ENCODE data around the gene TYW1.
"Not testable (repeated sequence)": the region's sequence is repeated elsewhere in the genome, so short reads cannot be mapped to it uniquely, and the experiment has no call there.

The TYW1 gene

GRCh38 chr7:67185660-67186129, 189.1 kb downstream of the TYW1 start:
- in situ Hi-C loops (cut with MboI; ENCODE audit: low sequenced_read_pairs) = not testable (repeated sequence)

DNA sequence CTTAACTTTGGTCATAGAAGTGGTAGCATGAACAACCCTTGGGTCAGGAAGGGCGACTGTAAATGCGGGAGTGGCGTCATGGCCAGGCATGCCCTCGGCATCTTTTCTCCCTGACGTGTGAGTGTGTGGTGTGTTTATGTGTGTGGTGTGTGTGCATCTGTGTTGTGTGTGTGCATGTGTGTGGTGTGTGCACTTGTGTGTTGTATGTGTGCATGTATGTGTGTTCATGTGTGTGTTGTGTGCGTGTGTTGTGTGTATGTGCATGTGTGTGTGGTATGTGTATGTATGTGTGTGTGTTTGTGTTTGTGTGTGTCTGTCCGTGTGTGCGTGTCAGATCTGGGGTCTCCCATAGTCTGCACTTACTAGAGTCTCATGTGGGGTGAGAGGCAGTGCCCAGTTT, 192.5 kb downstream of the TYW1 start:
- in situ Hi-C loops (cut with MboI; ENCODE audit: low sequenced_read_pairs) = not testable (repeated sequence)

GRCh38 chr7:67189801-67190465, 193.3 kb downstream of the TYW1 start:
- in situ Hi-C loops (cut with MboI; ENCODE audit: low sequenced_read_pairs) = not testable (repeated sequence)

DNA sequence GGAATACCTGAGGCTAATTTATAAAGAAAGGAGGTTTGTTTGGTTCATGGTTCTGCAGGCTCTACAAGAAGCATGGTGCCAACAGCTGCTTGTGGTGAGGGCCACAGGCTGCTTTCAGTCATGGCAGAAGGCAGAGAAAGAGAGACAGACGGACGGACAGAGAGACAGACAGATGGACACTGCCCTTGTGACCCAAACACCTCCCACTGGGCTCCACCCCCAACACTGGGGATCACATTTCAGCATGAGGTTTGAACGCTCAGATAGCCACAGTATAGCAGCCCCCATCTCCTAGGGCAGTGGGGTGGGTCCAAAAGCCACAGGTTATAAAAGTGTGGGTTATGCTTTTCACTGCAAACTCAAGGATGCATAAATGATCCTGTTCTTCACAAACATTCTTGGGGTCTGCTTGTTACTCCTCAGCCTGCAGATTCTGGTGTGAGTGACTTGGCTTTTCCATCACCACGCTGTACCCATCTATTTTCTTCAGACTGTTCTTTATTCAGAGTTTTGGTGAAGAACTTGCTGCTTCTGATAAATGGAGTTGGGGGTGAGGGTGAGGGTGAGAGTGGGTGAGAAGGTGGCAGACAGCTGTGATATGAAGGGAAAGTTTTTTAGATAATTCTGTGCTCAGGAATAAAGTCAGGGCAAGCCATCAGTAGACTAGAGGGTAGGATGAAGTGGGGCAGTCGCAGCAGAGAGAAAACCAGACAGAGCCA, 194.5 kb downstream of the TYW1 start:
- in situ Hi-C loops (cut with MboI; ENCODE audit: low sequenced_read_pairs) = not testable (repeated sequence)

GRCh38 chr7:67192123-67192702, 195.6 kb downstream of the TYW1 start:
- in situ Hi-C loops (cut with MboI; ENCODE audit: low sequenced_read_pairs) = not testable (repeated sequence)

DNA sequence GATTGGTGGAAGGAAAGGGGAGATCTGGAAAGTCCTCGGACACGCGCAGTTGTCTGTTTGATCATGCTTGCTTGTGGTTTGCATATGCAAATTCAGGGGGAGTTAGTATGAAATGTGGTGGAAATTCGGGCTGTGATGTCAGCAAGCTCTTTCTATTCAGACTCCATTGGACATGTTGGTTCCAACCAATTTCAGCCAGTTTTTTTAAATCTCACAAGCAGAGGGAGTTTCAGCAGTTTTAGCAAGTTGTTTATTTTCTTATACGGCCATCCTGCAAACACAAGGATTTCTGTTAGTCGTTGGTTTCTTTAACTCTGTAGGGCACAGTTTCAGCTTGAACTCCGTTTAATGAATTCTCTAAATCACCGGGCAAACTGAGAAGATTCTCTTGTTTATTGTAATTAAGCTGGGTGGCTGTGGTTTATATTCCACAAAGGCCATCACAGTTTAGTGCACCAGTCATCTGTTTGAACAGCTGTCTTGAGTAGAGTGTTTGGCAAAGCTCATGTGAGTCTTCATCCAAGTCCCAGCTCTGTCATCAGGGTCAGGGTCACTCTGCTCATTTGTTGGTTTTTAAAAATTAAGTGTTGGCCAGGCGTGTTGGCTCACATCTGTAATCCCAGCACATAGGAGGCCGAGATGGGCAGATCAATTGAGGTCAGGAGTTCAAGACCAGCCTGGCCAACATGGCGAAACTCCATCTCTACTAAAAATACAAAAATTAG, 196.4 kb downstream of the TYW1 start:
- in situ Hi-C loops (cut with MboI; ENCODE audit: low sequenced_read_pairs) = not testable (repeated sequence)

DNA sequence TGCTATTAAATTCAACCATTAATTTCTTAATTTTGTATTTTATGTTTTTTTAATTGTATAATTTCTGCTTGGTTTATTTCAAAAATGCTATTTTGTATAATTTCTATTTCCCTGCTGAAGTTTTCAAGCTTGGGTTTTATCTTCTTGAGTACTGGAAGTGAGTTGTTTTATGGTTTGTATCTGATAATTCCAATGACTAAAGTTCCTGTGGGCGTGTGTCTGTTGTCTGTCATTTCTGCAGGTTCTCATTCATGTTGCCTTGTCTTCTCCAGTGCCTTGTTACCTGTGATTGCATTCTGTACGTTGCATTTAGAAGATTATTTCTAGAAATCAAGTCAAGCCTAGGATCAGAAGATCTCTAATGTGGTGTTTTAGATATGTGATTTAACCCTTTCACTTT, 199.5 kb downstream of the TYW1 start:
- in situ Hi-C loops (cut with MboI; ENCODE audit: low sequenced_read_pairs) = not testable (repeated sequence)

- in situ Hi-C loops (cut with MboI; ENCODE audit: low sequenced_read_pairs) = not testable (repeated sequence)
These were observed 202.4 kb downstream of the TYW1 start for GRCh38 chr7:67198865-67199526.

DNA sequence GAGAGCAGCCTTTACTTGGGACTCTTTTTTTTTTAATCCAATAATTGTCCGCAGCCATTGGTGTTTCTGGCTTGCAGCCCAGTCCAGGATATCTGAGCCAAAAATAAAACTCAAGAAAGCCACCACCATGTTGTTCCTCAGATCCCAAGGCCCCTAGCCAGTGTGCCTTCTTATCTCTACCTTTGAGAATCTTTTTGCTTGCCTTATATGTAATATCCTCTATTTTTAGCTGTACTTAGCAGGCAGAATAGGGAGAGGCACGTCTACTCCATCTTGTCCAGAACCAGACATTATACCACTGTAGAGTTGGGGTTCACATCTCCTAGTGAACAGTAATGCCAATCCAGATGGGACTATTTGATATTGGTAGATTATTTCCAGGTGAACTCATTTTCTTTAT, 209.1 kb downstream of the TYW1 start:
- in situ Hi-C loops (cut with MboI; ENCODE audit: low sequenced_read_pairs) = not testable (repeated sequence)

DNA sequence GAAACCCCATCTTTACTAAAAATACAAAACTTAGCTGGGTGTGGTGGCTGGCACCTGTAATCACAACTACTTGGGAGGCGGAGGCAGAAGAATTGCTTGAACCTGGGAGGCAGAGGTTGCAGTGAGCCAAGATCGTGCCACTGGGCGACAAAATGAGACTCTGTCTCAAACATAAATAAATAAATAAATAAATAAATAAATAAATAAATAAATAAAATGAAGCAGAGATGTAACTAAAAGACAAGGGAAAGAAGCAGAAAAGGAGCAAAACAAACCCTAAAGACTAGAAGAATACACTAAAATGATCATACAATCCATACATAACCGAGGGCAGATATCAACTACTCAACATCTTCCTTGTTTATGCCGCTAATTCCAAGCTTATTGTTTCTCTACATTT, 209.8 kb downstream of the TYW1 start:
- in situ Hi-C loops (cut with MboI; ENCODE audit: low sequenced_read_pairs) = no loop called here

DNA sequence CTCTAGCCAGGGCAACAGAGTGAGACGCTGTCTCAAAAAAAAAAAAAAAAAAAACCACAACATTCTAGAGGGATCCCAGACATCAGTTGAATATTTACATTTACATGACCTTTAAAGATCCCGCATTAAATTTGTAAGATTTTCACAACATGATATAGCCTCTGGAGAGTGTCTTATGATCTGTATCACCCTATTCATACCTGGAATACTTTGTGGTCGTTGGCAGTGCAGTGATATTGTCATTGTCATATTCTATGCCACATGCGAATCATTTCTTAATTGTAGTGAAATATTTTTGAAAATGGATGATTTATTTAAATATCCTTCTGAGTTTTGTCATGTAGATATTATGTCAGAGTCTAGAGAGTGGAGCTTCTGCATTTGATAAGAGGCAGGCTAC, 212.0 kb downstream of the TYW1 start:
- in situ Hi-C loops (cut with MboI; ENCODE audit: low sequenced_read_pairs) = not testable (repeated sequence)

DNA sequence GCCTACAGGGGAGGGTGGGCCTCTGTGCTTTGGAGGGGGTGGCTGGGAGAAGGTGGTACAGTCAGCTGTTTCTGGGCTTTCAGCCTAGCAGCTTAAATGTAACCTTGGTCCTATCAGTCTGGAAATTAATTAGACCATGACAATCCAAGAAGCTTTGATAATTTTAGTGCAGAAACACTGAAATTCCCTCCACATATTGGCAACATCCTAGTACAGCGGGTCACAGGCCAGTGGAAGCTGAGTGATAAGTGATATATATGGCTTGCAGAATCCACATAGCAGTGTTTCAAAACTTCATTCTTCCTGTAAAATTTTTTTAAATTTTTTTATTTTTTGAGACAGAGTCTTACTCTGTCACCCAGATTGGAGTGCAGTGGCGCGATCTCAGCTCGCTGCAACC, 212.6 kb downstream of the TYW1 start:
- in situ Hi-C loops (cut with MboI; ENCODE audit: low sequenced_read_pairs) = no loop called here

- in situ Hi-C loops (cut with MboI; ENCODE audit: low sequenced_read_pairs) = no loop called here
These were observed 213.9 kb downstream of the TYW1 start for GRCh38 chr7:67210567-67210966.

- in situ Hi-C loops (cut with MboI; ENCODE audit: low sequenced_read_pairs) = not testable (repeated sequence)
These were observed 215.2 kb downstream of the TYW1 start for GRCh38 chr7:67211650-67212330.

- in situ Hi-C loops (cut with MboI; ENCODE audit: low sequenced_read_pairs) = not testable (repeated sequence)
These were observed 216.4 kb downstream of the TYW1 start for GRCh38 chr7:67213038-67213437.

- in situ Hi-C loops (cut with MboI; ENCODE audit: low sequenced_read_pairs) = not testable (repeated sequence)
These were observed 226.9 kb downstream of the TYW1 start for GRCh38 chr7:67223551-67223950.

DNA sequence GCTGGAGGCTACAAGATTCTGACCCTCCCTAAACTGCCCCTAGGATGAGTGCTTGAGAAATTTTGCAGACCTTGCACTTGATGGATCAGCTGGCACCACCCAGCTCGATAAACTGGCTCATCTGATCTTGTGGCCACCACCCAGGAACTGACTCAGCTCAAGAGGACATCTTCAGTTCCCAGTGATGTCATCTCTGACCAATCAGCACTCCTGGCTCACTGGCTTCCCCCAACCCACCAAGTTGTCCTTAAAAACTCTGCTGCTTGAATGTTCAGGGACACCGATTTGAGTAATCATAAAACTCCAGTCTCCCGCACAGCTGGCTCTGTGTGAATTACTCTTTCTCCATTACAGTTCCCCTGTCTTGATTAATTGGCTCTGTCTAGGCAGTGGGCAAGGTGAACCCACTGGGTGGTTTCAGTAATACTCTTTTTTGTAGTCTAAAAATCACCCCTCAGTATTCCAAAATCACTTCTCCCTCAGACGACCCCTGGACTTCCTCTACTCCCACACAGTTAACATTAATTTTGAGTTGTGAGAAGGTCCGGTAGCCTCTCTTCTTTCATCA, 229.8 kb downstream of the TYW1 start:
- in situ Hi-C loops (cut with MboI; ENCODE audit: low sequenced_read_pairs) = not testable (repeated sequence)

GRCh38 chr7:67226967-67227366, 230.3 kb downstream of the TYW1 start:
- in situ Hi-C loops (cut with MboI; ENCODE audit: low sequenced_read_pairs) = not testable (repeated sequence)

DNA sequence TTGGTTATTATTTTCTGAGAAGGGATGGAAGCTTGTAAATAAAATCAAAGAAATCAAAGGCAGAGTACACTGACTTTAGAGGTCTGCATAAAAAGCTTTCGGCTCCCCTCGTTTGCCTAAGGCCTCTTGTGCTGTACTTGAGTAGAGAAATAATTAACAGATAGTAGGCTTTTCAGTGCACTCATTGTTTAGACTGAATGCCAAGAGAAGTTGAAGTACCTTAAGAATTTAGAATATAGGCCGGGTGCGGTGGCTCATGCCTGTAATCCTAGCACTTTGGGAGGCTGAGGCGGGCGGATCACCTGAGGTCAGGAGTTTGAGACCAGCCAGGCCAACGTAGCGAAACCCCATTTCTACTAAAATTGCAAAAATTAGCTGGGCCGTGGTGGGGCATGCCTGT, 232.4 kb downstream of the TYW1 start:
- in situ Hi-C loops (cut with MboI; ENCODE audit: low sequenced_read_pairs) = not testable (repeated sequence)

DNA sequence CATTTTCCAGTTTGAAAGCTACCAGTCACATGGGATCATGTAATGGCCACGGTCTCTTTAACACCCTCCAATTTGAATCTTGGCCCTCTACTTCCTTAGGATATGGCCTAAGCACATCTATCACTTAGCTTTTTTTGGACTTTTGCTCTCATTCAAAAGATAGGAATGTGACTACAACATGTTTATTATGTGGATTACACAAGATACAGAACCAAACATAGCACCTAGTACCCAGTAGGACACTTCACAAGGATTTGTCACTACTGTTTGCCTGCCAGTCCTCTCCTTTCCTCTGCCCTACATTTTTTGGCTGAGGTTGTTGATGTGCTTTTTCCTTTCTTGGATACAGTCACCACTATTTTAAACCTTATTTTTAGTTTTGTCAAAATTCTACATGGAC, 233.4 kb downstream of the TYW1 start:
- in situ Hi-C loops (cut with MboI; ENCODE audit: low sequenced_read_pairs) = not testable (repeated sequence)
